A673 (cell line): ENCODE measurements around the gene MEOX2.

ENCODE experiments used
- CTCF ChIP-seq: fragments of 300-800, 200-600 bp; sonication (generic); conservative IDR thresholded peaks from 2 replicates; pipeline ENCODE4 v1.5.1; 2017; ENCODE audit warnings: low read depth, mild to moderate bottlenecking, antibody characterized with exemption, low read length, moderate library complexity, mixed read lengths
- EZH2 ChIP-seq: fragments of 200-600 bp; sonication (generic); IDR thresholded peaks from 2 replicates; pipeline ENCODE4 v1.6.1; 2017; ENCODE audit warnings: borderline replicate concordance, low read depth, mild to moderate bottlenecking, mixed read lengths, antibody characterized with exemption, low read length; ENCODE audit not compliant: poor library complexity, severe bottlenecking

GRCh38 chr7:15681186-15681585, 5.3 kb downstream of the MEOX2 start:
- no peak for TF ChIP-seq EZH2
- no peak for TF ChIP-seq CTCF
